Nephron (organoid): ENCODE data around the gene BCO2.

Experiments used
- H3K27ac Mint-ChIP-seq, 3 experiments: 2 replicates each; pipeline ENCODE4 v1.8.0; 2020; ENCODE audit warnings: mixed read lengths in 3 of 3, mild to moderate bottlenecking in 2 of 3, moderate library complexity in 1 of 3
- H3K27me3 Mint-ChIP-seq: 2 replicates; pipeline ENCODE4 v1.8.0; 2021; ENCODE audit warnings: low read depth, mild to moderate bottlenecking, moderate library complexity, mixed read lengths
- H3K36me3 Mint-ChIP-seq: 2 replicates; pipeline ENCODE4 v1.8.0; 2020; ENCODE audit warnings: low read depth, mixed read lengths
- H3K4me1 Mint-ChIP-seq: 2 replicates; pipeline ENCODE4 v1.8.0; 2020; ENCODE audit warnings: mixed read lengths
- H3K4me3 Mint-ChIP-seq, 3 experiments: 2 replicates each; pipeline ENCODE4 v1.8.0; 2020; ENCODE audit warnings: mild to moderate bottlenecking in 3 of 3, mixed read lengths in 3 of 3, moderate library complexity in 2 of 3
- H3K9me3 Mint-ChIP-seq: 2 replicates; pipeline ENCODE4 v1.8.0; 2020; ENCODE audit warnings: mixed read lengths
- CTCF ChIP-seq, 3 experiments: fragments of 200-600 bp; sonication (generic); IDR thresholded peaks; one replicate each; pipeline ENCODE4 v1.5.0; 2021; ENCODE audit warnings: antibody characterized with exemption in 3 of 3; ENCODE audit not compliant: unreplicated experiment in 3 of 3

BCO2 gene

GRCh38 chr11:112221274-112221835 is 46.0 kb downstream of the BCO2 start:
- no peaks in the 10 kb centered on the region for H3K9me3 Mint-ChIP-seq
- H3K4me3 Mint-ChIP-seq: no peak overlapping the region
- H3K27ac Mint-ChIP-seq: peak overlapping the region in 1 of 3 experiments; percentile 6
- no peak for TF ChIP-seq CTCF (IDR thresholded peaks at IDR 0.05; ENCODE audit: unreplicated experiment in 3 of 3)
- no peaks in the 10 kb centered on the region for H3K36me3 Mint-ChIP-seq
- peaks cover 2% of the 10 kb centered on the region for H3K27me3 Mint-ChIP-seq
- no peaks in the 10 kb centered on the region for H3K4me1 Mint-ChIP-seq

DNA sequence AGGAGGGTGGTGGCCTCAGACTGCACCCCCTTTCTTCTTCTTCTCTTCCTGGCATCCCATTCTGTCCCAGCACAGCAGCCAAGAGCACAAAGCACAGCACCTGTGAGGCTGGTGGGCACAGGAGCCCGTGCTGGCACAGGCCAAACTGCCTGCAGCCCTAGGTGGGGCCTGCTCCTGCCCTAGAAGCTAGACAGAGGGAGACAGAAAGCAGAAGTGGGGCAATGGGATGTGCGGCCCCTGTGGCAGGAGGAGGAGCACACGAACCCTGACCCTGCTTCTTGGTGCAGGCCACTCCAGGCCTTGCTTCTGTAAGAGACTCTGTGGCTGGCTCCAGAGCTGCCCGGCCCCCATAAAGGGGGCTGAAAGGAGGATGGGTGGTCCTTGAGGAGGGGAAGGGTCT is 47.0 kb downstream of the BCO2 start:
- H3K27ac Mint-ChIP-seq: no peak overlapping the region
- no peaks in the 10 kb centered on the region for H3K36me3 Mint-ChIP-seq
- TF ChIP-seq CTCF (IDR thresholded peaks at IDR 0.05; ENCODE audit: unreplicated experiment in 3 of 3): no peak
- H3K9me3 Mint-ChIP-seq: no peaks in the 10 kb centered on the region
- H3K27me3 Mint-ChIP-seq: no peaks in the 10 kb centered on the region
- H3K4me3 Mint-ChIP-seq: no peak overlapping the region
- peaks cover 7% of the 10 kb centered on the region for H3K4me1 Mint-ChIP-seq

- H3K27me3 Mint-ChIP-seq: no peaks in the 10 kb centered on the region
- peaks cover 2% of the 10 kb centered on the region for H3K36me3 Mint-ChIP-seq
- H3K4me3 Mint-ChIP-seq: no peak overlapping the region
- TF ChIP-seq CTCF (IDR thresholded peaks at IDR 0.05; ENCODE audit: unreplicated experiment in 3 of 3): no peak
- peaks cover 16% of the 10 kb centered on the region for H3K4me1 Mint-ChIP-seq
- H3K9me3 Mint-ChIP-seq: no peaks in the 10 kb centered on the region
- no peak overlapping the region for H3K27ac Mint-ChIP-seq
These were observed 47.8 kb downstream of the BCO2 start for GRCh38 chr11:112223121-112223520.

DNA sequence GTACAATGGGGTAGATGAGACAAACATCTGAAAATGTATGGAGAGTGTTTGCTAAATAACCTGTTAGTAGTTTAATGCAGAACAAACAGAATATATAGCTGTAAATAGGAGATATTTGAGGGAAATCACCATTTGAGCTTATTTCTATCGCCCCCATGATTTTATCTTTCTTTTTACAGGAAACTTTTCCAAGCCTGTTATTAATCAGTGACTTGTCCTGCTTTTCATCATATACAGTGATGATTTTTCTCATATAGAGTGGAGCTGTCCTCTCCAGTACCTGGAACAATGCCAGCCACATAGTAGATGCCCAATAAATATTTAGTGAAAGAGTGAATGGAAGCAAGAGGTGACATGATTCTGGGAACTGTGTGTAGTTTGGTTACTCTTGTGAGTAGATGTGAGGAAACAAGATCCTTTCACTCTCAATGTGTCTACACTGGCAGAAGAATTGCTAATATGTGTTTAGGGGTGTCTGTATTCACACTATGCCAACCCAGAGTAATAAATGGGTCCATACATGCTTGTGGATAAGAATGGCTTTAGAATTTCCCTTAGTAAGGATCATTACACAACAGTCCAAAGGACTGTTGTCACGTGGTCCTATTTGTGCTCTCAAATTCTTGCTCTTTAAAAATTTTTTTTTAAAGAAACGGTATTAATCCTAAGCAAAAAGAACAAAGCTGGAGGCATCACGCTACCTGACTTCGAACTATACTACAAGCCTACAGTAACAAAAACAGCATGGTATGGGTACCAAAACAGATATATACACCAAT is 48.6 kb downstream of the BCO2 start:
- H3K4me3 Mint-ChIP-seq: peak overlapping the region; percentile 74 to 82 (median 79)
- no peaks in the 10 kb centered on the region for H3K9me3 Mint-ChIP-seq
- peak overlapping the region in 1 of 3 experiments; percentile 44 for H3K27ac Mint-ChIP-seq
- H3K4me1 Mint-ChIP-seq: peaks cover 20% of the 10 kb centered on the region
- peaks cover 10% of the 10 kb centered on the region for H3K36me3 Mint-ChIP-seq
- no peak for TF ChIP-seq CTCF (IDR thresholded peaks at IDR 0.05; ENCODE audit: unreplicated experiment in 3 of 3)
- no peaks in the 10 kb centered on the region for H3K27me3 Mint-ChIP-seq

- Mint-ChIP-seq H3K36me3 (peaks cover 19% of the 10 kb centered on the region), H3K4me3 (peak overlapping the region; percentile 83 to 93 (median 88)), H3K4me1 (peaks cover 20% of the 10 kb centered on the region), H3K9me3 (no peaks in the 10 kb centered on the region), H3K27me3 (no peaks in the 10 kb centered on the region), H3K27ac (peak overlapping the region; percentile 95 to 99 (median 97))
- TF ChIP-seq CTCF (IDR thresholded peaks at IDR 0.05; ENCODE audit: unreplicated experiment in 3 of 3): no peak
These were observed 50.4 kb downstream of the BCO2 start for GRCh38 chr11:112225753-112226061.
